LNCAP (cell line): Measurements from ENCODE around the gene ERN1.

Experiments used
- TF ChIP-seq, protein P1 (sequence below): fragments of 450-650 bp; IDR thresholded peaks from 2 replicates; pipeline ENCODE4 v1.5.1; 2017; ENCODE audit warnings: mild to moderate bottlenecking

ERN1 gene

DNA sequence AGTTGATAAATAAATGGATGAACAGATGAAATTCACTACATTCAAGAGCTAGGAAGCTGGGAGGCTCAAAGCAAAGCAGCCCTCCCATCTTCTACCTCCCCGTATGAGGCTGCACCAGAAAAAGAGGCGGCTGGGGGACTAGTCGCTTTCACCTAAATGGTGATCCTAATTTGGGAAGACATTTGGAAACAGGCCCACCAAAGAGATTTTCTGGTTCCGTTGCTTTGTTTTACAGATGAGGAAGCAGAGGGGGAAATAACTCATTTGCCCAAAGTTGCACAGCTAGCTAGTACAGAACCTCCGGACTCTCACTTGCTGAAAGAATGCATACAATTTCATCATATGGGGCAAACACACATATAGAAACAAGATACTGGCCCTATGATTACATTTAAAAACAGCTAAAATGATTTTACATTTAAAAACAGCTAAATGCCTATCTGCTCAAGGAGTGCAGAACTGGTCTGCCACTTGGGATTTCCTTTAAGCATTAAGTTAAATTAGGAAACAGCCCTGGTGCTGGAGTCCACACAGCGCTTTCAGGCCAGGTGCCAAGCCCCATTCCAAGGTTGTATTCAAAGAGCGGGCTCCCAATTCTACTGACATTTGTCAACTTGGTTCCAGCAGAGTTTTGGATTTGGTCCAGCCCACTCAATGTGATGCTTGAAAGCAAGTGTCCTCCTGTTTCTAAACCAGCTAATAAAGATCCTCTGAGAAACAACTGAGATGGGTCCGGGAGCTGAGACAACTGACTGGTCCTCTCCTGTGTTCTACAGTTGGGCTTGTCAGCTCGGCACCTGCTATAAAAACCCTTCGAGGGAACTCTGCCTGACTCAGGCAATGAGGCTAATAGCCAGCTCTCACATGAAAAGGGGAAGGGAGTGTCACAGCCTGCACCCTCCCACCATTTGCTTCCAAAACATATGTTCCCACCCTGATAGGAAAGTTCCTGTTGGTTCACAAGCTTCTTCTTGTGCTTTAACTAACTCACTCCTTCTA lies 11.7 kb downstream of the ERN1 start:
- TF ChIP-seq, protein P1, sequence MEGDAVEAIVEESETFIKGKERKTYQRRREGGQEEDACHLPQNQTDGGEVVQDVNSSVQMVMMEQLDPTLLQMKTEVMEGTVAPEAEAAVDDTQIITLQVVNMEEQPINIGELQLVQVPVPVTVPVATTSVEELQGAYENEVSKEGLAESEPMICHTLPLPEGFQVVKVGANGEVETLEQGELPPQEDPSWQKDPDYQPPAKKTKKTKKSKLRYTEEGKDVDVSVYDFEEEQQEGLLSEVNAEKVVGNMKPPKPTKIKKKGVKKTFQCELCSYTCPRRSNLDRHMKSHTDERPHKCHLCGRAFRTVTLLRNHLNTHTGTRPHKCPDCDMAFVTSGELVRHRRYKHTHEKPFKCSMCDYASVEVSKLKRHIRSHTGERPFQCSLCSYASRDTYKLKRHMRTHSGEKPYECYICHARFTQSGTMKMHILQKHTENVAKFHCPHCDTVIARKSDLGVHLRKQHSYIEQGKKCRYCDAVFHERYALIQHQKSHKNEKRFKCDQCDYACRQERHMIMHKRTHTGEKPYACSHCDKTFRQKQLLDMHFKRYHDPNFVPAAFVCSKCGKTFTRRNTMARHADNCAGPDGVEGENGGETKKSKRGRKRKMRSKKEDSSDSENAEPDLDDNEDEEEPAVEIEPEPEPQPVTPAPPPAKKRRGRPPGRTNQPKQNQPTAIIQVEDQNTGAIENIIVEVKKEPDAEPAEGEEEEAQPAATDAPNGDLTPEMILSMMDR, result no peak

DNA sequence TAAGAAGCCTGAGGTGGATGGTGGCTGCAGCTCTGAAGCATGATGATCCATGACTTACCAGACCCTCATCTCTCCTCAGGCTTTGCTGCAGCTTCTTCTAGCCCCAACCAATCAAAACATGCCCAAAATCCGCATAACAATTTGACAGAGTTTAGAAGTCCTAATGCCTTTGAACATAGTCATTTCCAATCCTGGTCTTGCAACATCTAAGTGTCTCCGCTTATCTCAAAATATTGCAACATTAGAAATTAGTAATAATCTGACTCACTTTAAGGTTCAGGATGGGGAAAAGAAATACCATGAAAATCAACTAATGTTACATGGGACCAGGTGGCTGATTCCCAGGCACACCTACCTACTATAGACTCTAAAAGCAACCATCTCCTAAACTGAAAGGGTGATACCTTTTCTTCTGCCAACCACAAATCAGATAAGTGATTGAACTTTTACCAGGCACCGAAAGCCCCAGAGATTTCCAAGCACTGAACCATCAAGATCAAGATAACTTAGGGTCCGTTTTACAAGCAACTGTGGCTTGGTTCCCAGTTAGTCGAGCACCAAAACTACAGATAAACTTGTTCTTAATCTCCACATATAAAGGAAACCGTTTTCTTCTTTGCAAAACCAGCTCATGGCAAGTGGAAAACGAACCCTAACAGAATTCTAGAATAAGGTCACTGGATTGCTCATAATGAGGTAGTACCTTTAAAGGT lies 14.0 kb downstream of the ERN1 start:
- TF ChIP-seq, protein P1, result no peak

DNA sequence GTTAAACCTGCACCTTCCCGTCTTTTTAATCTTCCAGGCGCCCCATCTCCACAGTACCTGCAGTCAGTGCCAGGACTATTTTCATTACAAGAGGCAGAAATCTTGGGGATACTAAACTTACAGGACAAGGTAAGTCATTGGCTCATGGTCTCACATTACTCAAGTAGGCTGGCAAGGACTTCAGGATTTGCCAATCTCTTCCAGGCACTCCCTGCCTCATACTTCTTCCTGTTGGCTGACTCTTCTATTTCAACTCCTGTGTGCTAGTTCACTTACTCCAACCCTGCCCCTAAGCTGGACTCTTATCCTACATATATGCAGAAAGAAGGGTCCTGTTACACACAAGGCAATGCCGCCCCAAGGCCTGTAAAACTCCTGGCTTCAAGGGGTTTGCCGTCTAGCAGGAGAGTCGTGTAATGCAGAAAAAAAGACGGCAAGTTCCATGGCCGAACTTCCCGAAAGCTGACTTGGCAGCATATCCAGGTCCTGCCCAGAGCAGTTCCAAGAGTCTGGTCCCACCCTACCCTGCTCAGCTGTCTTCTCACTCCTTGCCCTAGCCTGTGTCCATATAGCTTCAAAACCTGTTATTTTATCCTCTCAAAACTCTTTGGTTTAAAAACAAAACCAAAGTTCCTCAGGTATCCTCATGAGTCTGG lies 14.8 kb downstream of the ERN1 start:
- TF ChIP-seq, protein P1, result no peak

DNA sequence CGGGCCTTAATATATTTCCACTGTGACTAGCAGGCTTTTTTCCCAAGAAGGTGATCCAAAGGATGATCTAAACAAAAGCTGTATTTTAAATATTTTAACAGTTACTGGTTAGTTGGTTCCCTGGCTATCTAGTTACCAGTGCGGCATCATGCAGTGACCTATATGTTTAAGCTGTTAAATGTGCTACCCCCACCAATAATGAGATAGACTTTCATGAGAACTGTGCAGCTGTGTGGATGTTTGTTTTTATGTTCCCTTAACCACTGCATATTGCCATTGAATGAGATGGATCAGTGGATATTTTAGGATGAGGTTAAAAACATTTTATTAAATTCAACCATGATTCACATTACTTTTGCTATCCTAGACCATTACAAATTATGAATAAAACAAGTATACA lies 16.9 kb downstream of the ERN1 start:
- TF ChIP-seq, protein P1, result no peak

DNA sequence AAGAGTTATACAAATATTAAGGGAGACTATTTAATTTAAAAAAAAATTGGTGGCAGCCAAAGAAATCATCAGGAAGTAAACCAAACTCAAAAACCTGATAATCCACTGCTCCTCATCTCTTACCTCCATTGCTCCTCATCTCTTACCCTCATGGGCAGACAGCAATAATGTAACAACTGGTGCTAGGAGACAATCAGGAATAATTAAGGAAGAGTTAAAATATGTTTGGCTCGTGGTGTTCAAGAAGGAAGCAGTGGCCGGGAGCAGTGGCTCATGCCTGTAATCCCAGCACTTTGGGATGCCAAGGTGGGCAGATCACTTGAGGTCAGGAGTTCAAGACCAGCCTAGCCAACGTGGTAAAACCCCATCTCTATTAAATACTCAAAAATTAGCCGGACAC lies 18.1 kb downstream of the ERN1 start:
- TF ChIP-seq, protein P1, result no peak

DNA sequence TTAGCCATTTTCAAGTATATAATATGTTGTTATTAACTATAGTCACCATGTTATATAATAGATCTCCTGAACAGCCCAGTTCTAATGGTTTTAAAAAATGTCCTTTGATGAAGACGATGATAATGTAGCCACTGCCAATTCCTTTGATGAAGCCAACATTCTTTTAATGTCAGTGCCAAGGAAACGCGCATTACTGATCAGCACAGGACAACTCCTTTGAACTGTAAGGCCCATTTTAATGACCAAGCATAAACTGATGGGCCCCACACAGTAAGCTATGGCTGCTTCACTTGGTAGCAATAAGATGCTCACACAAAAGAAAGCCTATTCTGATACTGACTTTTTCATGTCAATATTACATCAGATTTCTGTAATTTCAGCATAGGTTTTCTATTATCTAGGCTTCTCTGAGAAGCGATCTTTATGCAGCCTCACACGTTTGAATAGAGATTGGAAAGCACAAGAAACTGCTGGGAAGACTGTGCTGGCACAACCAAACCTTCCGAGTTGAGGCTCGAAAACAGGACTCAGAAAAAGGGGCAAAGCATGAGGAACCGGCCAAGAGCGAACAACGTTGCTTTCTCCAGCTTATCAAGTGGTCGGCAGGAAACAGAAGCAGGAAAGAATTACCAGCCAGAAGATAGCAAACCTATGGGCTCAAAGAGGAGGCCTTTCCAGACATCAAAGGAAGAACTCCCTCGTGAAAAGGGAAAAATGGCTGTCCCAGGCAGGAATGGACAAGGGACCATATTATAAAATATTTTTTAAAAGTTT lies 19.4 kb downstream of the ERN1 start:
- TF ChIP-seq, protein P1, result no peak

DNA sequence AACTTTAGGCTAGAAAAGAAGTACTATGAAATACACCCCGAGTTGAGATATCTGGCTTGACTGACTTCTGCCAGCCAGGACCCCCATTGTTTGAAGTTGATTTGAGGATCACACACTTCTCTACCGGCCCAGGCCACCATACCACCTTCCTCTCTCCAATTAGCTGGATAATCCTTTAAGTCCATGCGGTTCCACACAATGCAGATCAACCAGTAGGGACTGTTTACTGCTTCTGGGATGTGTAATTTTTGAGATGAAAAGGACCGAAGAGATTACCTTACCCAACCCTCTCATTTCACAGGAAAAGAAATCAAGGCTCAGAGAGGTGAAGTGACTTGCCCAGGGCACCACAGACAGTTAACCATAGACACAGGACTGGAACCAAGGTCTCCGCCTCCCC lies 20.5 kb downstream of the ERN1 start:
- TF ChIP-seq, protein P1, result no peak
